Measurements from ENCODE around the gene RHBDD1.
A peak's percentile ranks its signal among the peaks of the same experiment; 100 is the strongest.

Gene RHBDD1

GRCh38 chr2:226835796-226836547 lies at the start of gene RHBDD1:
RHBDD1 (plus strand) TSS chr2:226836054; CDS start chr2:226864694, 28,640 bp downstream.
- peaks cover 78% of the 10 kb centered on the region for H3K79me2 ChIP-seq (ENCODE audit: insufficient read depth, low read length)
- H3K9ac ChIP-seq (ENCODE audit: low read length), result peak within 1 kb of the TSS; percentile 99

GRCh38 chr2:226788064-226788463 lies 47.8 kb upstream of the RHBDD1 start:
- Histone ChIP-seq H3K4me2 (ENCODE audit: low read depth, low read length, poor library complexity, severe bottlenecking) (no peak overlapping the region), H3K9me3 (ENCODE audit: insufficient read depth, low read length) (no peaks in the 10 kb centered on the region), H3K9ac (ENCODE audit: low read length) (no peak overlapping the region), H3K27ac (ENCODE audit: low read depth, low read length) (no peak overlapping the region), H3K79me2 (ENCODE audit: insufficient read depth, low read length) (peaks cover 19% of the 10 kb centered on the region; the same call in 1 of the 2 replicates), H3K36me3 (ENCODE audit: low read length) (peaks cover 3% of the 10 kb centered on the region; the same call in 1 of the 2 replicates), H3F3A (ENCODE audit: insufficient read depth) (peaks cover 24% of the 10 kb centered on the region), H2AFZ (ENCODE audit: low read depth, low read length, severe bottlenecking) (no peak overlapping the region), H3K9me2 (replicated peaks; ENCODE audit: insufficient read depth, low read length) (no peaks in the 10 kb centered on the region), H3K27me3 (ENCODE audit: low read length) (no peaks in the 10 kb centered on the region), H3K4me3 (ENCODE audit: insufficient read depth, low read length, poor library complexity, severe bottlenecking) (no peak overlapping the region), H4K20me1 (ENCODE audit: low read depth, low read length) (no peaks in the 10 kb centered on the region)
- no peak for TF ChIP-seq EZH2phosphoT487 (conservative IDR thresholded peaks at IDR 0.05; ENCODE audit: low read length)
- TF ChIP-seq CTCF (IDR thresholded peaks at IDR 0.05; ENCODE audit: insufficient read depth, low read length, poor library complexity, severe bottlenecking), result no peak

More at GRCh38 chr2:226835796-226836547, at the start of gene RHBDD1:
- H3K27me3 ChIP-seq (ENCODE audit: low read length), result no peaks in the 10 kb centered on the region
- H3K36me3 ChIP-seq (ENCODE audit: low read length), result peaks cover 31% of the 10 kb centered on the region
- H4K20me1 ChIP-seq (ENCODE audit: low read depth, low read length), result 0 out of 2 replicates have a peak, but pooled peaks cover 14% of the 10 kb centered on the region
- peak within 1 kb of the TSS; percentile 97 for H3K27ac ChIP-seq (ENCODE audit: low read depth, low read length)
- TF ChIP-seq CTCF (IDR thresholded peaks at IDR 0.05; ENCODE audit: insufficient read depth, low read length, poor library complexity, severe bottlenecking), result no peak
- TF ChIP-seq EZH2phosphoT487 (conservative IDR thresholded peaks at IDR 0.05; ENCODE audit: low read length), result no peak
- no peaks in the 10 kb centered on the region for H3K9me2 ChIP-seq (replicated peaks; ENCODE audit: insufficient read depth, low read length)
- peak within 1 kb of the TSS; percentile 90 for H3K4me3 ChIP-seq (ENCODE audit: insufficient read depth, low read length, poor library complexity, severe bottlenecking)
- peak within 1 kb of the TSS; percentile 96 for H3K4me2 ChIP-seq (ENCODE audit: low read depth, low read length, poor library complexity, severe bottlenecking)
- H2AFZ ChIP-seq (ENCODE audit: low read depth, low read length, severe bottlenecking), result no peak within 1 kb of the TSS
- H3F3A ChIP-seq (ENCODE audit: insufficient read depth), result peaks cover 44% of the 10 kb centered on the region
- no peaks in the 10 kb centered on the region for H3K9me3 ChIP-seq (ENCODE audit: insufficient read depth, low read length)

GRCh38 chr2:226788881-226789490 lies 46.9 kb upstream of the RHBDD1 start:
- H3K36me3 ChIP-seq (ENCODE audit: low read length), result peaks cover 3% of the 10 kb centered on the region; the same call in 1 of the 2 replicates

More at GRCh38 chr2:226788881-226789490, 46.9 kb upstream of the RHBDD1 start:
- Histone ChIP-seq H3K27ac (ENCODE audit: low read depth, low read length) (no peak overlapping the region), H3K4me2 (ENCODE audit: low read depth, low read length, poor library complexity, severe bottlenecking) (no peak overlapping the region), H3K79me2 (ENCODE audit: insufficient read depth, low read length) (peaks cover 28% of the 10 kb centered on the region), H3K9ac (ENCODE audit: low read length) (no peak overlapping the region), H3K27me3 (ENCODE audit: low read length) (no peaks in the 10 kb centered on the region), H3F3A (ENCODE audit: insufficient read depth) (peaks cover 33% of the 10 kb centered on the region), H2AFZ (ENCODE audit: low read depth, low read length, severe bottlenecking) (no peak overlapping the region), H3K9me2 (replicated peaks; ENCODE audit: insufficient read depth, low read length) (no peaks in the 10 kb centered on the region), H4K20me1 (ENCODE audit: low read depth, low read length) (no peaks in the 10 kb centered on the region), H3K4me3 (ENCODE audit: insufficient read depth, low read length, poor library complexity, severe bottlenecking) (no peak overlapping the region), H3K9me3 (ENCODE audit: insufficient read depth, low read length) (no peaks in the 10 kb centered on the region)
- TF ChIP-seq CTCF (IDR thresholded peaks at IDR 0.05; ENCODE audit: insufficient read depth, low read length, poor library complexity, severe bottlenecking), result no peak
- no peak for TF ChIP-seq EZH2phosphoT487 (conservative IDR thresholded peaks at IDR 0.05; ENCODE audit: low read length)

Measured in SU-DHL-6 (cell line).